ENCODE data around the gene DNAJB4.
"Not testable (repeated sequence)": the region's sequence is repeated elsewhere in the genome, so short reads cannot be mapped to it uniquely, and the experiment has no call there.

Gene DNAJB4

DNA sequence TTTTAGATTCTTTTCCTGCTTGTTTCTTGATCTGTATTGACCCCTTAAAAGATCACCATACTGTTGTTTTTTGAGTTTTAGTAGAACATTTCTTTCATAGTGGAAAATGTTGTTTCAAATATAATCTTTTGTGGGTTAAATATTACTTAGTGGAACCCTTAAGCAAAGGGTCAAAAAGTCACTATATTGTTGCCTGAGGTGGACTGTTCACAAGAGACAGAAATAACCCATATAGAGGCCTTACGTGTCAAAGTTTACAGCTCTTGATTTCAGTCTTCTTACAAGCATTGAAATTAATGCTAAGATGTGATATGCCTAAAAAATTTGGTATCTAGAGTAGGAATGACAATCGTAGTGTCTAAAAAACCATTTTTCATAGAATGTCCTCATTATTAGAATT, 6.3 kb downstream of the DNAJB4 start:
- Histone ChIP-seq H3K27me3 (ENCODE audit: control insufficient read depth, insufficient read depth, low read length) (no peaks in the 10 kb centered on the region), H3K27ac (ENCODE audit: low read length) (no peak overlapping the region), H3K9ac (ENCODE audit: low read length) (no peak overlapping the region), H3K4me3 (ENCODE audit: low read length) (no peak overlapping the region), H3K9me3 (ENCODE audit: control insufficient read depth, low read depth, low read length) (no peaks in the 10 kb centered on the region), H3K36me3 (ENCODE audit: control insufficient read depth, low read depth, low read length) (peaks cover 3% of the 10 kb centered on the region), H3K4me1 (ENCODE audit: control insufficient read depth, low read depth, low read length) (no peaks in the 10 kb centered on the region)

DNA sequence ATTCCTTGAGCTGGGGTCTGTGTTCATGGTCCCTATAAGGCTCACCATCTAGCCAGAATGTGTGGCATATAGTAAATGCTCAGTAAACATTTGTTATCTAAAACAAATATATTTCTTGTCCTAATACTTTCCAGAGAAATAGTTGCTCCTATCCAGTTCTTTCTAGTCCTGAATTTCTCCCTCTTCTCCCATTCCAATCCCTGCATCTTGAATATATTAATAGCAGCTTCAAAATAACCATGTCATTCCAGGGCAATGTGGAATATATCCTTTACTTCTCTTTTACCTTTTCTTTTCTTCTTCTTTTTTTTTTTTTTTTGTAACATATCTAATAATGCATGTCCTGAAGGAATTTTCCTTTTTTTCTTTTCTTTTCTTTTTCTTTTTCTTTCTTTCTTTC, 10.4 kb downstream of the DNAJB4 start:
- Histone ChIP-seq H3K9ac (ENCODE audit: low read length) (no peak overlapping the region), H3K9me3 (ENCODE audit: control insufficient read depth, low read depth, low read length) (no peaks in the 10 kb centered on the region), H3K27me3 (ENCODE audit: control insufficient read depth, insufficient read depth, low read length) (no peaks in the 10 kb centered on the region), H3K4me1 (ENCODE audit: control insufficient read depth, low read depth, low read length) (no peaks in the 10 kb centered on the region), H3K36me3 (ENCODE audit: control insufficient read depth, low read depth, low read length) (peaks cover 5% of the 10 kb centered on the region), H3K4me3 (ENCODE audit: low read length) (no peak overlapping the region), H3K27ac (ENCODE audit: low read length) (no peak overlapping the region)

GRCh38 chr1:78019024-78019423, 14.3 kb downstream of the DNAJB4 start:
- Histone ChIP-seq H3K9me3 (ENCODE audit: control insufficient read depth, low read depth, low read length) (no peaks in the 10 kb centered on the region), H3K27me3 (ENCODE audit: control insufficient read depth, insufficient read depth, low read length) (no peaks in the 10 kb centered on the region), H3K4me1 (ENCODE audit: control insufficient read depth, low read depth, low read length) (no peaks in the 10 kb centered on the region), H3K9ac (ENCODE audit: low read length) (no peak overlapping the region), H3K36me3 (ENCODE audit: control insufficient read depth, low read depth, low read length) (peaks cover 5% of the 10 kb centered on the region), H3K27ac (ENCODE audit: low read length) (no peak overlapping the region), H3K4me3 (ENCODE audit: low read length) (no peak overlapping the region)

DNA sequence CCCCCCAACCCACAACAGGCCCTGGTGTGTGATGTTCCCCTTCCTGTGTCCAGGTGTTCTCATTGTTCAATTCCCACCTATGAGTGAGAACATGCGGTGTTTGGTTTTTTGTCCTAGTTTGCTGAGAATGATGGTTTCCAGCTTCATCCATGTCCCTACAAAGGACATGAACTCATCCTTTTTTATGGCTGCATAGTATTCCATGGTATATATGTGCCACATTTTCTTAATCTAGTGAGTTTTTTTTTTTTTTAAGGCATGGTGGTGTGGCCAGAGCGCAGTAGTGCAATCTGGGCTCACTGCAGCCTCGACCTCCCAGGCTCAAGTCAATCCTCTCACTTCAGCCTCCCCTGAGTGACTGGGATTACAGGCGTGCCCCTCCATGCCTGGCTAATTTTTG, 16.4 kb downstream of the DNAJB4 start:
- not testable (repeated sequence) for H3K9me3 ChIP-seq (ENCODE audit: control insufficient read depth, low read depth, low read length); H3K27me3 ChIP-seq (ENCODE audit: control insufficient read depth, insufficient read depth, low read length); H3K9ac ChIP-seq (ENCODE audit: low read length); H3K4me3 ChIP-seq (ENCODE audit: low read length); H3K36me3 ChIP-seq (ENCODE audit: control insufficient read depth, low read depth, low read length); H3K4me1 ChIP-seq (ENCODE audit: control insufficient read depth, low read depth, low read length); H3K27ac ChIP-seq (ENCODE audit: low read length)

- no peak overlapping the region for H3K4me3 ChIP-seq (ENCODE audit: low read length)
- H3K9me3 ChIP-seq (ENCODE audit: control insufficient read depth, low read depth, low read length), result no peaks in the 10 kb centered on the region
- H3K27ac ChIP-seq (ENCODE audit: low read length), result no peak overlapping the region
- no peak overlapping the region for H3K9ac ChIP-seq (ENCODE audit: low read length)
- no peaks in the 10 kb centered on the region for H3K27me3 ChIP-seq (ENCODE audit: control insufficient read depth, insufficient read depth, low read length)
- H3K4me1 ChIP-seq (ENCODE audit: control insufficient read depth, low read depth, low read length), result no peaks in the 10 kb centered on the region
- H3K36me3 ChIP-seq (ENCODE audit: control insufficient read depth, low read depth, low read length), result no peaks in the 10 kb centered on the region
Measured at GRCh38 chr1:78029793-78030192, 25.1 kb downstream of the DNAJB4 start.

- no peak overlapping the region for H3K4me3 ChIP-seq (ENCODE audit: low read length)
- no peak overlapping the region for H3K9ac ChIP-seq (ENCODE audit: low read length)
- no peak overlapping the region for H3K27ac ChIP-seq (ENCODE audit: low read length)
- H3K36me3 ChIP-seq (ENCODE audit: control insufficient read depth, low read depth, low read length), result no peaks in the 10 kb centered on the region
- H3K9me3 ChIP-seq (ENCODE audit: control insufficient read depth, low read depth, low read length), result no peaks in the 10 kb centered on the region
- no peaks in the 10 kb centered on the region for H3K4me1 ChIP-seq (ENCODE audit: control insufficient read depth, low read depth, low read length)
- H3K27me3 ChIP-seq (ENCODE audit: control insufficient read depth, insufficient read depth, low read length), result no peaks in the 10 kb centered on the region
Measured at GRCh38 chr1:78032996-78033796, 28.5 kb downstream of the DNAJB4 start.

- no peak overlapping the region for H3K9ac ChIP-seq (ENCODE audit: low read length)
- no peaks in the 10 kb centered on the region for H3K9me3 ChIP-seq (ENCODE audit: control insufficient read depth, low read depth, low read length)
- no peaks in the 10 kb centered on the region for H3K27me3 ChIP-seq (ENCODE audit: control insufficient read depth, insufficient read depth, low read length)
- no peak overlapping the region for H3K27ac ChIP-seq (ENCODE audit: low read length)
- H3K4me3 ChIP-seq (ENCODE audit: low read length), result no peak overlapping the region
- no peaks in the 10 kb centered on the region for H3K4me1 ChIP-seq (ENCODE audit: control insufficient read depth, low read depth, low read length)
- H3K36me3 ChIP-seq (ENCODE audit: control insufficient read depth, low read depth, low read length), result no peaks in the 10 kb centered on the region
Measured at GRCh38 chr1:78033797-78034172, 29.0 kb downstream of the DNAJB4 start.

DNA sequence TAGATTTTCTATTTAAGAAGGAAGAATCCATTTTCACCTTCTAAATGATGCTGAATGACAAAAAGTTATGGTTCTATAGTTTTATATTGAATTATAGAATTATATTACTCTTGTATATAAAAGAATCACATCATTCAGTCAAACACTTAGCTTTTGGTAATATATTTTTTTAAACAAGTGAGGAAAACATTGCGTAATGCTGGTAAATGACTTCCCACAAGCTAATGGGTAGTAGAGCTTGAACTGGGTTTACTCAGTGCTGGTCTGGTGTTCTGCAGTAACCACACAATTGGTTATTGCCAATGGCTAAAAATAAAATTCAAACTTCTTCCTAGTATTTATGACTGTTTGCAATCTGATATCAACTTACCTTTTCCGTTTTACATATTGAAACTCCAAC, 30.4 kb downstream of the DNAJB4 start:
- no peak overlapping the region for H3K27ac ChIP-seq (ENCODE audit: low read length)
- no peaks in the 10 kb centered on the region for H3K36me3 ChIP-seq (ENCODE audit: control insufficient read depth, low read depth, low read length)
- H3K9me3 ChIP-seq (ENCODE audit: control insufficient read depth, low read depth, low read length), result no peaks in the 10 kb centered on the region
- no peak overlapping the region for H3K9ac ChIP-seq (ENCODE audit: low read length)
- H3K27me3 ChIP-seq (ENCODE audit: control insufficient read depth, insufficient read depth, low read length), result no peaks in the 10 kb centered on the region
- H3K4me3 ChIP-seq (ENCODE audit: low read length), result no peak overlapping the region
- no peaks in the 10 kb centered on the region for H3K4me1 ChIP-seq (ENCODE audit: control insufficient read depth, low read depth, low read length)

DNA sequence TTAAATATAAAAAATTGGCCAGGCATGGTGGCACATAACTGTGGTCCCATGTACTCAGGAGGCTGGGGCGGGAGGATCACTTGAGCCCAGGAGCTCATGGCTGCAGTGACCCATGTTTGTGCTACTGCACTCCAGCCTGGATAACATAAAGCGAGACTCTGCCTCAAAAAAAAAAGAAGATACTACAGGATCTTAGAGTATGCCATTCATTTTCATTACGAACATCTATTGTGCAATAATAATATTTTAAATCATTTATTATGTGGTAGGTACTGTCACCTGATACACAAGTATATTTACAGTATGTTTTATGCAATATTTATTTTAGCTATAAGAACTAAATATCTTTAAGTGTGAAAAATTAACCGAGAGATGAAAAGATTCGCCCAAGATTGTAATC, 31.7 kb downstream of the DNAJB4 start:
- Histone ChIP-seq H3K9me3 (ENCODE audit: control insufficient read depth, low read depth, low read length) (no peaks in the 10 kb centered on the region), H3K9ac (ENCODE audit: low read length) (no peak overlapping the region), H3K4me3 (ENCODE audit: low read length) (no peak overlapping the region), H3K27ac (ENCODE audit: low read length) (no peak overlapping the region), H3K4me1 (ENCODE audit: control insufficient read depth, low read depth, low read length) (no peaks in the 10 kb centered on the region), H3K36me3 (ENCODE audit: control insufficient read depth, low read depth, low read length) (no peaks in the 10 kb centered on the region), H3K27me3 (ENCODE audit: control insufficient read depth, insufficient read depth, low read length) (no peaks in the 10 kb centered on the region)

DNA sequence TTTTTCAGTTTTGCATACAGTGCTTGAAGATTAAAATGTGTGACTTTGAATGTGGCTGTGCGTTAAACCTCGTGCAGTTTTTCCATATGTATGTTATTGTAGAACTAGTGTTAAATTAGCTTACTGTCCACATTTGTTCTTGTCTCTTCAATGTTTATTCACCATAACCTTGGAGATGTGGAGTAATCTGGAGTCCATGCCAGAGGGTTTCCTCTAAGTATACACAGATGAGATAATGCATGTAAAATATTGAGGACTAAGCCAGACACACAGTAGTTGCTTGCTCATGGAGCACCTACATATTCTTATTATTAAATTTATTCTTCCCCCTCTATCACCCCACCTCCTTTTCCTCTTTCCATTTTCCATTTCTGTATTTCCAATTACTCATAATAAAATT, 33.3 kb downstream of the DNAJB4 start:
- no peak overlapping the region for H3K4me3 ChIP-seq (ENCODE audit: low read length)
- H3K27ac ChIP-seq (ENCODE audit: low read length), result no peak overlapping the region
- no peaks in the 10 kb centered on the region for H3K36me3 ChIP-seq (ENCODE audit: control insufficient read depth, low read depth, low read length)
- no peaks in the 10 kb centered on the region for H3K4me1 ChIP-seq (ENCODE audit: control insufficient read depth, low read depth, low read length)
- peaks cover 1% of the 10 kb centered on the region for H3K27me3 ChIP-seq (ENCODE audit: control insufficient read depth, insufficient read depth, low read length)
- H3K9ac ChIP-seq (ENCODE audit: low read length), result no peak overlapping the region
- no peaks in the 10 kb centered on the region for H3K9me3 ChIP-seq (ENCODE audit: control insufficient read depth, low read depth, low read length)

DNA sequence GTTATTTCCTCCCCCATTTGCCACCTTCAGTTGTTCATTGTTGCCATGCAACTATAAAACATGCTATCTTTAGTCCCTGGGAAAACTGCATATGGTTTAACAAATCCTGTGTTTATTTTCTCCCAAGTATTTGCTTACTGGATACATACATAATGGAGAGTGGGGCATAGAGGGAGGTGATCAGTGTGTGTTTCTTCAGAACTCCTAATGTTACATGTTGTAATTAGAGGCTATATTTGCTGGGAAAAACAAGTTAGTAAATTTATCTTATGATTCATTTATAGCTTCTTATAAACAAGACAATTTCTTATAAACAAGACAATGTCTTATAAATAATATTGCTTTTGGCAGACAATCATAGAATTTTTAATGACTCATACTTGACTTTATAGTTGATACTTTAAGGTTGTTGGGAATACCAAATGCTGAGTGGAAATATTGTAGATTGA, 33.8 kb downstream of the DNAJB4 start:
- Histone ChIP-seq H3K4me1 (ENCODE audit: control insufficient read depth, low read depth, low read length) (no peaks in the 10 kb centered on the region), H3K36me3 (ENCODE audit: control insufficient read depth, low read depth, low read length) (no peaks in the 10 kb centered on the region), H3K27ac (ENCODE audit: low read length) (no peak overlapping the region), H3K27me3 (ENCODE audit: control insufficient read depth, insufficient read depth, low read length) (peaks cover 6% of the 10 kb centered on the region), H3K4me3 (ENCODE audit: low read length) (no peak overlapping the region), H3K9me3 (ENCODE audit: control insufficient read depth, low read depth, low read length) (no peaks in the 10 kb centered on the region), H3K9ac (ENCODE audit: low read length) (no peak overlapping the region)

DNA sequence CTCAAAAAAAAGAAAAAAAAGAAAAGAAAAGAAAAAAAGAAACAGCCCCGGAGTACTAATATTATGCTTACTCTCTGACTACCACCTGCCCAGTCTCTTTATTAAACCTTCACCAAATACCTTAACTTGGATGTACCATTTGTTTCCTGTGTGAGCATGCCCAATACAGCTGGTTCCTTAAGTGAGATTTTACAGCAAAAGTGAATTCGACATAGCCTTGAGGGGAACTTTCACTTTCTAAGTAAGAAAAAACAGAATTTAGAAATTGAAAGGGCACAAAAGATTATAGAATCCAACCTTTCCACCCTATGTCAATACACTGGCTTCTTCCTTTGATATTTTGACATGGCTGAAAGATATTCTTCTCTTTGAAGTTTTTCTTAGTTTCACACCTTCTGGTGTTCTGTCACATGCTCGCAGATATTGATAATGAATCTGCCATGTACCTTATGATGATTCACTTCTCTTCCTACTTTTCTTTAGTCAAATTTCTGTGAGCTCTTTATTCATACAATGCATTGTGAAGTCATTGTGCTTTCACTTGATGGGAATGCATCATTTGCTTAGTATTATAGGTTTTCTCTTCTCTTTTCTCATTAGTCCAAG, 35.8 kb downstream of the DNAJB4 start:
- Histone ChIP-seq H3K9me3 (ENCODE audit: control insufficient read depth, low read depth, low read length) (no peaks in the 10 kb centered on the region), H3K9ac (ENCODE audit: low read length) (no peak overlapping the region), H3K27me3 (ENCODE audit: control insufficient read depth, insufficient read depth, low read length) (peaks cover 26% of the 10 kb centered on the region), H3K27ac (ENCODE audit: low read length) (no peak overlapping the region), H3K36me3 (ENCODE audit: control insufficient read depth, low read depth, low read length) (no peaks in the 10 kb centered on the region), H3K4me1 (ENCODE audit: control insufficient read depth, low read depth, low read length) (peaks cover 5% of the 10 kb centered on the region), H3K4me3 (ENCODE audit: low read length) (no peak overlapping the region)
